Kidney epithelial cell (primary cell): ENCODE measurements around the gene D2HGDH. TPM values are rescaled to one million over a fixed set of nuclear protein-coding genes. Genes with fewer than 3 reads are reported as not detected.
"Not testable (repeated sequence)": the region's sequence is repeated elsewhere in the genome, so short reads cannot be mapped to it uniquely, and the experiment has no call there.

Experiments used
- DNase-seq: peaks from one replicate; pipeline ENCODE4 v3.0.0-alpha.2; 2010; ENCODE audit warnings: low read depth
- H3K27me3 ChIP-seq: 2 replicates; pipeline ENCODE4 v1.6.0; 2011; ENCODE audit warnings: low read length; ENCODE audit not compliant: control insufficient read depth, insufficient read depth
- H3K36me3 ChIP-seq: 2 replicates; pipeline ENCODE4 v1.5.1; 2011; ENCODE audit warnings: low read length; ENCODE audit not compliant: control insufficient read depth, insufficient read depth
- H3K4me3 ChIP-seq: 2 replicates; pipeline ENCODE4 v1.5.1; 2011; ENCODE audit warnings: low read depth, mild to moderate bottlenecking, control low read depth, low read length
- total RNA-seq: library from RNA; depleted of rRNA; stranded (reverse); fragments of >200 nt; gene quantifications from 2 replicates; pipeline ENCODE4 v1.2.3, GENCODE V29; 2015
- TF ChIP-seq, protein P1 (sequence below): IDR thresholded peaks from 2 replicates; pipeline ENCODE4 v1.5.1; 2011; ENCODE audit warnings: mild to moderate bottlenecking, moderate library complexity, low read length, control low read depth, inconsistent platforms; ENCODE audit not compliant: insufficient read depth, poor library complexity, severe bottlenecking

Gene D2HGDH
- total RNA-seq, 1 donor from 2014 or later, result 16.5 TPM

DNA sequence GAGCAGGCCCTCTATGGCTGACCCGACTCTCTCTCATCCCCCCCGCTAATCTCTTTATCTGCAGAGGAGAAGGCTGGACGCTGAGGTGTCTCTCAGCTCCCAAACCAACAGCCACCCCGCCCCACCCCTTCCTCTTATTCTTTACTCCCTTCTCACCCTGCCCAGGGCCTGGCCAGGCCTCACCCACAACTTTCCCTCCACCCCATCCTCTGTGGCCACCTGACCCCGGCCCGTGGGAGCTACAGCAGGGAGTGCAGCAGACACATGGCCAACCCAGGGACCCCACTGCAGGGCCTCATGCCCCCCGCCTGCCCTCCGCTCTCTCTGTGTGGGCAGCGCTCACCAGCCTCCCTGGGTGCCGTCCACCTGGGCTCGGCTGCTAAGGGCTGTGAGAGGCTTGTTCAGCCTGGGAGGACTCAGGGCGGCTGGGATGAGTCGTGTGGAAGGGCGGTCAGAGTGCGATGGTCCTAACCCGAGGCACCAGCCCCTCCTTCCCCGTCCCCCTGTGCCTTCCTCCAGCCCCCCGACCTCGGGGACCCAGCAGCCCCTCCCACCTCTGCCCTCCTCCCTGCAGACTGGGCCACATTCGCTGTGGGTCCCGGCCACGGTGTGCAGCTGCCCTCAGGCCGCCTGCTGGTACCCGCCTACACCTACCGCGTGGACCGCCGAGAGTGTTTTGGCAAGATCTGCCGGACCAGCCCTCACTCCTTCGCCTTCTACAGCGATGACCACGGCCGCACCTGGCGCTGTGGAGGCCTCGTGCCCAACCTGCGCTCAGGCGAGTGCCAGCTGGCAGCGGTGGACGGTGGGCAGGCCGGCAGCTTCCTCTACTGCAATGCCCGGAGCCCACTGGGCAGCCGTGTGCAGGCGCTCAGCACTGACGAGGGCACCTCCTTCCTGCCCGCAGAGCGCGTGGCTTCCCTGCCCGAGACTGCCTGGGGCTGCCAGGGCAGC lies 81.3 kb downstream of the D2HGDH start:
- TF ChIP-seq, protein P1, sequence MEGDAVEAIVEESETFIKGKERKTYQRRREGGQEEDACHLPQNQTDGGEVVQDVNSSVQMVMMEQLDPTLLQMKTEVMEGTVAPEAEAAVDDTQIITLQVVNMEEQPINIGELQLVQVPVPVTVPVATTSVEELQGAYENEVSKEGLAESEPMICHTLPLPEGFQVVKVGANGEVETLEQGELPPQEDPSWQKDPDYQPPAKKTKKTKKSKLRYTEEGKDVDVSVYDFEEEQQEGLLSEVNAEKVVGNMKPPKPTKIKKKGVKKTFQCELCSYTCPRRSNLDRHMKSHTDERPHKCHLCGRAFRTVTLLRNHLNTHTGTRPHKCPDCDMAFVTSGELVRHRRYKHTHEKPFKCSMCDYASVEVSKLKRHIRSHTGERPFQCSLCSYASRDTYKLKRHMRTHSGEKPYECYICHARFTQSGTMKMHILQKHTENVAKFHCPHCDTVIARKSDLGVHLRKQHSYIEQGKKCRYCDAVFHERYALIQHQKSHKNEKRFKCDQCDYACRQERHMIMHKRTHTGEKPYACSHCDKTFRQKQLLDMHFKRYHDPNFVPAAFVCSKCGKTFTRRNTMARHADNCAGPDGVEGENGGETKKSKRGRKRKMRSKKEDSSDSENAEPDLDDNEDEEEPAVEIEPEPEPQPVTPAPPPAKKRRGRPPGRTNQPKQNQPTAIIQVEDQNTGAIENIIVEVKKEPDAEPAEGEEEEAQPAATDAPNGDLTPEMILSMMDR, result no peak
- H3K36me3 ChIP-seq, result no peaks in the 10 kb centered on the region
- no peak for DNase-seq
- peaks cover 21% of the 10 kb centered on the region for H3K27me3 ChIP-seq
- H3K4me3 ChIP-seq, result no peak overlapping the region

DNA sequence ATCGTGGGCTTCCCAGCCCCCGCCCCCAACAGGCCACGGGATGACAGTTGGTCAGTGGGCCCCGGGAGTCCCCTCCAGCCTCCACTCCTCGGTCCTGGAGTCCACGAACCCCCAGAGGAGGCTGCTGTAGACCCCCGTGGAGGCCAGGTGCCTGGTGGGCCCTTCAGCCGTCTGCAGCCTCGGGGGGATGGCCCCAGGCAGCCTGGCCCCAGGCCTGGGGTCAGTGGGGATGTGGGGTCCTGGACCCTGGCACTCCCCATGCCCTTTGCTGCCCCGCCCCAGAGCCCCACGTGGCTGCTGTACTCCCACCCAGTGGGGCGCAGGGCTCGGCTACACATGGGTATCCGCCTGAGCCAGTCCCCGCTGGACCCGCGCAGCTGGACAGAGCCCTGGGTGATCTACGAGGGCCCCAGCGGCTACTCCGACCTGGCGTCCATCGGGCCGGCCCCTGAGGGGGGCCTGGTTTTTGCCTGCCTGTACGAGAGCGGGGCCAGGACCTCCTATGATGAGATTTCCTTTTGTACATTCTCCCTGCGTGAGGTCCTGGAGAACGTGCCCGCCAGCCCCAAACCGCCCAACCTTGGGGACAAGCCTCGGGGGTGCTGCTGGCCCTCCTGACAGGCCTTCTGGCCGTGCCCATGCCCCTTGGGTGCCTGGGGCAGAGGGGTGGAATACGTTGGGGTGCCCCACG lies 82.1 kb downstream of the D2HGDH start:
- H3K4me3 ChIP-seq, result no peak overlapping the region
- DNase-seq, result no peak
- TF ChIP-seq, protein P1, result no peak

DNA sequence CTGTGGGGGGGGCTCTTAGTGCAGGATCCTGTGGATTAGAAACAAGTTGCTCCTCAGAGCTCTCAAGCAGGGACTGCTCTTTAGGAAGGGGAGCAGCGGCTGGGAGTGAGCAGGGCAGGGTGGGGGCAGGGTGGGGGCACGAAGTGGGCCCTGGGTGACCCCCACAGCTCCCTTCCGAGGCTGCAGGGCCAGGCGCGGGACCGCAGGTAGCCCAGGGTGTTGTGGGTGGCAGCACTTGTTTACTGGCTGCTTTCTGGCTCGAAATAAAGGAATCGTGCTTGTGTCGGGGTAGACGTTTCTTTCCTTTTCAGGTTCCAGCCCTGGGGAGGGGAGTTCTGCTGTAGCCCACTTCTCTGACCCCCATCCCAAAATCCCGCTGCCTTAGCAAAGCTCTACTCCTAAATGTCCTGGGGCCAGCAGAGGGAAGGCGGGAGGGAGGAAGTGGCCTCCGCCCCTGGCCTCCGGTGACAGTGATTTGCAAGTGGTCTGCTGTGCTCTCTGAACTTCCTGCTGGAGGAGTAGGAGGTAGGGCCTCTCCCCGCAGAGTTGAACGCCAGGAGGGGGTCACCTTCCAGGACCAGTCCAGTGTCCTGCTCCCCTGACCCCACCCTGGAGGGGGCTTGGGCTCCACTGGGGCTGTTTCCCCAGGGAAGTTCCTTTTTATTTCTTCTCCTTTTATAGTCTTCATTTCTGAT lies 82.8 kb downstream of the D2HGDH start:
- TF ChIP-seq, protein P1, result no peak

More for the DNA sequence above, 82.1 kb downstream of the D2HGDH start:
- peaks cover 17% of the 10 kb centered on the region for H3K27me3 ChIP-seq
- H3K36me3 ChIP-seq, result no peaks in the 10 kb centered on the region

DNA sequence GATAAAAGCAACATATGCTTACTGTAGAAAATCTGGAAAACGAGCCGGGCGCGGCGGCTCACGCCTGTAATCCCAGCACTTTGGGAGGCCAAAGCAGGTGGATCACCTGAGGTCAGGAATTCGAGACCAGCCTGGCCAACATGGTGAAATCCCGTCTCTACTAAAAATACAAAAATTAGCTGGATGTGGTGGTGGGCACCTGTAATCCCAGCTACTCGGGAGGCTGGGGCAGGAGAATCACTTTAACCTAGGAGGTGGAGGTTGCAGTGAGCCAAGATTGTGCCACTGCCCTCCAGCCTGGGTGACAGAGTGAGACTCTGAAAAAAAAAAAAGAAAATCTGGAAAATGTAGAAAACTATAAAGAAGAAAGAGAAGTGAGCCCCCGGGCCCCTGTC lies 83.4 kb downstream of the D2HGDH start:
- not testable (repeated sequence) for H3K36me3 ChIP-seq, H3K4me3 ChIP-seq, DNase-seq
- H3K27me3 ChIP-seq, result peaks cover 17% of the 10 kb centered on the region

More for the DNA sequence above, 82.8 kb downstream of the D2HGDH start:
- DNase-seq, result no peak
- Histone ChIP-seq H3K4me3 (no peak overlapping the region), H3K27me3 (peaks cover 17% of the 10 kb centered on the region), H3K36me3 (no peaks in the 10 kb centered on the region)

Other genes with a start within 250 kb of the D2HGDH start
- 271 and 316 TPM in 2 replicates for gene STK25, start 226.0 kb upstream of the D2HGDH start, total RNA-seq
- 86.8 and 93.7 TPM in 2 replicates for gene BOK, start 175.9 kb upstream of the D2HGDH start, total RNA-seq
- gene THAP4, start 97.5 kb upstream of the D2HGDH start, total RNA-seq, result 43.3 and 51.7 TPM in 2 replicates
- 62.6 and 120 TPM in 2 replicates for gene ATG4B, start 96.9 kb upstream of the D2HGDH start, total RNA-seq
- gene DTYMK, start 47.8 kb upstream of the D2HGDH start, total RNA-seq, result 32.9 and 35.6 TPM in 2 replicates
- gene ING5, start 32.6 kb upstream of the D2HGDH start, total RNA-seq, result 12.6 and 25.6 TPM in 2 replicates
- not detected in 2 replicates for gene GAL3ST2, start 42.2 kb downstream of the D2HGDH start, total RNA-seq
- not detected in 2 replicates for gene NEU4, start 74.6 kb downstream of the D2HGDH start, total RNA-seq
- 1.0 TPM in 1 of 2 replicates, not detected in the other for gene PDCD1, start 124.3 kb downstream of the D2HGDH start, total RNA-seq
- not detected in 2 replicates for gene RTP5, start 135.1 kb downstream of the D2HGDH start, total RNA-seq